Muscle layer of duodenum (tissue), 2 donors: ENCODE data around the gene YIF1B.

ENCODE experiments used
- H3K27ac ChIP-seq: one replicate; pipeline ENCODE4 v1.7.0; 2013; ENCODE audit warnings: mild to moderate bottlenecking, low read length
- H3K27me3 ChIP-seq: one replicate; pipeline ENCODE4 v1.7.0; 2013; ENCODE audit warnings: low read depth, mild to moderate bottlenecking, control low read depth, low read length
- H3K36me3 ChIP-seq, 2 donors: one replicate each; pipeline ENCODE4 v1.7.0; 2013; ENCODE audit warnings: low read length in 2 of 2, control low read depth in 1 of 2, mild to moderate bottlenecking in 1 of 2; ENCODE audit not compliant: insufficient read depth in 2 of 2, control insufficient read depth in 1 of 2
- H3K4me1 ChIP-seq, 2 donors: one replicate each; pipeline ENCODE4 v1.7.0; 2013; ENCODE audit warnings: low read length in 2 of 2, mild to moderate bottlenecking in 2 of 2, control low read depth in 1 of 2, moderate library complexity in 1 of 2; ENCODE audit not compliant: insufficient read depth in 2 of 2, control insufficient read depth in 1 of 2
- H3K4me3 ChIP-seq, 2 donors: one replicate each; pipeline ENCODE4 v1.7.0; 2013; ENCODE audit warnings: low read length in 2 of 2, low read depth in 1 of 2, mild to moderate bottlenecking in 1 of 2
- H3K9me3 ChIP-seq, 2 donors: one replicate each; pipeline ENCODE4 v1.7.0; 2013; ENCODE audit warnings: low read length in 2 of 2, control low read depth in 1 of 2, mild to moderate bottlenecking in 1 of 2; ENCODE audit not compliant: control insufficient read depth in 1 of 2
- donor health status: healthy.

YIF1B gene

GRCh38 chr19:38298821-38299680, 16.7 kb downstream of the YIF1B start:
- Histone ChIP-seq H3K4me1 (no peaks in the 10 kb centered on the region), H3K36me3 (no peaks in the 10 kb centered on the region), H3K27me3 (no peaks in the 10 kb centered on the region), H3K9me3 (no peaks in the 10 kb centered on the region), H3K27ac (no peak overlapping the region), H3K4me3 (no peak overlapping the region)

GRCh38 chr19:38294090-38294489, 21.7 kb downstream of the YIF1B start:
- Histone ChIP-seq H3K9me3 (no peaks in the 10 kb centered on the region), H3K4me3 (no peak overlapping the region), H3K36me3 (no peaks in the 10 kb centered on the region), H3K4me1 (no peaks in the 10 kb centered on the region), H3K27ac (no peak overlapping the region), H3K27me3 (no peaks in the 10 kb centered on the region)

GRCh38 chr19:38293281-38293680, 22.5 kb downstream of the YIF1B start:
- Histone ChIP-seq H3K4me3 (no peak overlapping the region), H3K4me1 (no peaks in the 10 kb centered on the region), H3K9me3 (no peaks in the 10 kb centered on the region), H3K27ac (no peak overlapping the region), H3K27me3 (no peaks in the 10 kb centered on the region), H3K36me3 (no peaks in the 10 kb centered on the region)

GRCh38 chr19:38291855-38292254, 23.9 kb downstream of the YIF1B start:
- no peaks in the 10 kb centered on the region for H3K4me1 ChIP-seq
- no peak overlapping the region for H3K27ac ChIP-seq
- no peaks in the 10 kb centered on the region for H3K36me3 ChIP-seq
- no peaks in the 10 kb centered on the region for H3K27me3 ChIP-seq
- no peak overlapping the region for H3K4me3 ChIP-seq
- H3K9me3 ChIP-seq = no peaks in the 10 kb centered on the region

DNA sequence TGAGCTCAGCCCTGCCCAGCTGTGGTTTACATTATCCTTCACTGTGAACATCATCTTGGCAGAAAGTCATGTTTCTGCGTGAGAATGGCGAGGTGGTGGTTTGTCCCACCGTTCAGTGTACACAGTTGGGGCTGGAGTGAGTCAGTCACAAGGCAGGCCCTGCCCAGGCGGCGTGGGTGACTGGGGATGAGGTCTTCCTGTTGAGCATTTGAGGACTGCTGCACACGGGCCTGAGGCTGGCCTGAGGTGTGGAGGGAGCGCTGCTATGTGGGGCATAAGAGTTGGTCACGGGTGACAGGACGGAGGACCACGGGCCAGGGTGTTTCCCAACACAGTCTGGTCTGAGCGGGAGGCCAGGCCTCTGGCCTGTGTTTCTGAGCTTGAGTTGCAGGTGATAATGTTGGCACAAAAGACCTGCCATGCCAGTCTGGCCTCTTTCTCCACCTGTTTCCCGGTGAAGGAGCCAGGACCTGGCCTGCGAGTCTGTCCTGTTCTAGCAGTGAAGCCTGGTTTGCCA, 25.1 kb downstream of the YIF1B start:
- no peaks in the 10 kb centered on the region for H3K4me1 ChIP-seq
- no peaks in the 10 kb centered on the region for H3K36me3 ChIP-seq
- H3K4me3 ChIP-seq = no peak overlapping the region
- no peaks in the 10 kb centered on the region for H3K27me3 ChIP-seq
- H3K9me3 ChIP-seq = no peaks in the 10 kb centered on the region
- H3K27ac ChIP-seq = no peak overlapping the region

DNA sequence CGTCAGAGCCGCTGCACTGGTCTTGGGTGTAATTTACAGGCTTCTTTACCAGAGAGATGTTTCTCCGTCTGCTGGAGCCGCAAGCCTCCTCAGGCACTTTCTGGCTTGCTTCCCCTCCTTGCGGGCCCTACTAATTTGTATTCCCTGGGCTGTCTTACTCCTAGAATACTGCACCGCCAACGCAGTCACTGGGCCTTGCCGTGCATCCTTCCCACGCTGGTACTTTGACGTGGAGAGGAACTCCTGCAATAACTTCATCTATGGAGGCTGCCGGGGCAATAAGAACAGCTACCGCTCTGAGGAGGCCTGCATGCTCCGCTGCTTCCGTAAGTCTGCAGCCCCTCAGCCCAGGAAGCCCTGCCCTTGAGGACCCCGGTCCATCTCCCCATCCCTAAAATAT, 25.8 kb downstream of the YIF1B start:
- Histone ChIP-seq H3K9me3 (no peaks in the 10 kb centered on the region), H3K27me3 (no peaks in the 10 kb centered on the region), H3K27ac (no peak overlapping the region), H3K4me3 (no peak overlapping the region), H3K36me3 (peaks cover 0 to 3% of the 10 kb centered on the region in 2 donors), H3K4me1 (no peaks in the 10 kb centered on the region)

DNA sequence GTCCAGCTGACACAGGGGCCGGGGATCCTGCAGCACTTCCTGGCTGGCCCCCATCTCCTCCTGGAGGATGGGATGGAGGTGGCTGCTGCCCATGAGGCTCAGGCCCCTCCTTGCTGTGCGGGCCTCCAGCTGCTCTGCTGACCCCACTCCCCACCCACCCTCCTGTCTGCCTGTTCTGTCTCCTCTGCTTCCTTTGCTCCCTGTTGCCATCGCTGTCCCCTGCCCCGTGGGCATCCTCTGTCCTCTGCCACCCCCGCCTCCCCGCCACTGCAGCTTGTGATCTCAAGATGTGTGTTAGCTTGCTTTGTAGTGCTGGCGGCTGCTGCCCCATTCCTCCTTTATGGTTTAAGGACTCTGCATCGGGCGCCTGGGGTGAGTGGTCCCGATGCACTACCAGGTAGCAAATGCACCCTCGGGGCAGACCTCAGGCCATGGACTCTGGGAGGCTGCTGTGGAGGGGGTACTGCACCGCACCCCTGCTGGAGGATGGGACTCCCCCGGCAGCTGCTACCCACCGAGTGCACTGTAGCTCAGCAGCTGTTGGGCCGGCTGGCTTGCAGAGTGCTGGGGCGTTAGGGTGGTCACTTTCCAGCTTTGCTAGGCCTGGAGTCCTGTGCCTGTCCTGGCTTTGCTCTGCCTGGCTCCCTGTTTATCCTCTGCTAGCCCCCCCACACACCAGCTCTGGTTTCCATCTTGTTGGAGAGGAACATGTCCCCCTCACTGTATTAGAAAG, 27.5 kb downstream of the YIF1B start:
- H3K36me3 ChIP-seq = peaks cover 0 to 5% of the 10 kb centered on the region in 2 donors
- H3K4me1 ChIP-seq = no peaks in the 10 kb centered on the region

DNA sequence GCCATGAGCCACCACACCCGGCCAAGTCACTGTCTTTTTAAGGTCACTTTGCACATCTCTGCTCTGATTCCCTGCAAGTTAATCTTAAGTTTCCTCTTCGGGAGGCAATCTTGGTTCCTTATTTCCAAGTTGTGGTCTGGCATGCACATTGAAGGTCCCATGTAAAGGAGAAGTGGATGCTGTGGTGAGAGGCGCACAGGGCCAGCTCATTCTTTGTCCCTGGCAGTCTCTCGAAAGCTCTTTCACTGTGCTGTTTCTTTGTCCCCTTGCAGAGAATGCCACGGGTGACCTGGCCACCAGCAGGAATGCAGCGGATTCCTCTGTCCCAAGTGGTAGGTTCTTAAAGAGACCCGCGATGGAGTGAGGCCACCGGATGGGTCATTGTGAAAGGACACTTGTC, 28.1 kb downstream of the YIF1B start:
- peaks cover 0 to 5% of the 10 kb centered on the region in 2 donors for H3K36me3 ChIP-seq
- no peaks in the 10 kb centered on the region for H3K27me3 ChIP-seq
- H3K4me1 ChIP-seq = no peaks in the 10 kb centered on the region
- H3K27ac ChIP-seq = no peak overlapping the region
- no peaks in the 10 kb centered on the region for H3K9me3 ChIP-seq
- H3K4me3 ChIP-seq = no peak overlapping the region

More for the DNA sequence above, 27.5 kb downstream of the YIF1B start:
- H3K27me3 ChIP-seq = no peaks in the 10 kb centered on the region
- H3K9me3 ChIP-seq = no peaks in the 10 kb centered on the region
- no peak overlapping the region for H3K4me3 ChIP-seq
- H3K27ac ChIP-seq = no peak overlapping the region

DNA sequence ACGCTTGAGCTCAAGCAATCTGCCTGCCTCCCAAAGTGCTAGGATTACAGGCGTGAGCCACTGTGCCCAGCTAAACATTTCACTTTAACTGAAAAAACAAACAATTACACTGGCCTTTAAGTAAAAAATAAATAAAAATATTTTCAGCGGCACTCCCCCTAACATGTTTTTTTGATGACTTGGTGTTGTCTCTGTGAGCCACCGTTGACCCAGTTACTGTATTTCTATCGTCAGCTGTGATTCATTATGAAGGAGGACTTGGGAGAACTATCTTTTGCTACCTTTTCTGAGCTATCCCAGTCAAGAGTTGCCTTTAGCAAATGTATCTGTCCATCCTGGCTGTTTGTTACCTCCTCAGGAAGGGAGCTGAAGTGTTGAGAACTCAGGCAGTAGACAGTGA, 30.2 kb downstream of the YIF1B start:
- Histone ChIP-seq H3K9me3 (no peaks in the 10 kb centered on the region), H3K36me3 (peaks cover 0 to 5% of the 10 kb centered on the region in 2 donors), H3K27ac (no peak overlapping the region), H3K4me1 (no peaks in the 10 kb centered on the region), H3K4me3 (no peak overlapping the region), H3K27me3 (no peaks in the 10 kb centered on the region)

- Histone ChIP-seq H3K36me3 (peaks cover 0 to 5% of the 10 kb centered on the region in 2 donors), H3K27ac (no peak overlapping the region), H3K4me1 (no peaks in the 10 kb centered on the region), H3K4me3 (no peak overlapping the region), H3K9me3 (no peaks in the 10 kb centered on the region), H3K27me3 (no peaks in the 10 kb centered on the region)
Observed at GRCh38 chr19:38284422-38284821, 31.3 kb downstream of the YIF1B start.

DNA sequence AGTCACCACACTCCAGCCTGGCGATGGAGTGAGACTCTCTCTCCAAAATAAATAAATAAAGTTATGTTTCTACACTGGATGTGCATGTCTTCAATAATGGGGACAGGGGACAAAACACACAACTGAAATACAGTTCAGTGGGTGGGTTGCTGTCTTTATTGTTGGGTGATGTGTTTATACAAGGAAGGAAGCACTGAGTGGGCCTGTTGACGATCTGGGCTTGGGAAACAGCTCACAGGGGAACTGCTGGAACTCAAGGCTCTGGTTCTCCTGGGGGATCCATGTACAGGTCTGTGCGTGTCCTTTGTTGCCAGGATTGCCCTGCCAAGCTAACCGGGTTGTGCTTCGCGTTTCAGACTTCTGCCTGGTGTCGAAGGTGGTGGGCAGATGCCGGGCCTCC, 32.5 kb downstream of the YIF1B start:
- Histone ChIP-seq H3K9me3 (no peaks in the 10 kb centered on the region), H3K4me1 (peaks cover 0 to 3% of the 10 kb centered on the region in 2 donors), H3K36me3 (peaks cover 0 to 5% of the 10 kb centered on the region in 2 donors), H3K4me3 (no peak overlapping the region), H3K27me3 (no peaks in the 10 kb centered on the region), H3K27ac (no peak overlapping the region)
